NCI-H1092 (cell line): Measurements from ENCODE around the gene NOC3L.

Source experiments
- DNase-seq: peaks from one replicate; lab custom pipeline; 2025; lab: John Stamatoyannopoulos, UW

The NOC3L gene

DNA sequence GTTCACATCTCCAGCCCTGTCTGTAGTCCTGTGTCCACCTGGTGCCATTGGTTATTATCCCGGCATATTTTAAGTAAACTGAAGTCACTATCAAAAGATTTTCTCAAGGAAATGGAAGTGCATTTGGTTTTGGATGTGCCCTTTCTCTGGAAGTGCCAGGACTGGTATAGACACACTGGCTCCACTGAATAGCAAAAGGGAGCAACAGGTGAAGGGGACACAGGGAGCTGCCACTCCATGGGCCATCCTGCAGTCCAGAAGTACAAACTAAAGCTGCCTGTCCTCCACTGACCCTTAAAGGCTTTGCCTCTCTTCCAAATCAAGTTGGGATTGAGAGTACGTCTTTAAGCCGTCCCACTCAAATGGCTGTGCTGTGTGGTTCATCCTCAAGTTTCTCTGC, 62.7 kb downstream of the NOC3L start:
- DNase-seq: no peak

DNA sequence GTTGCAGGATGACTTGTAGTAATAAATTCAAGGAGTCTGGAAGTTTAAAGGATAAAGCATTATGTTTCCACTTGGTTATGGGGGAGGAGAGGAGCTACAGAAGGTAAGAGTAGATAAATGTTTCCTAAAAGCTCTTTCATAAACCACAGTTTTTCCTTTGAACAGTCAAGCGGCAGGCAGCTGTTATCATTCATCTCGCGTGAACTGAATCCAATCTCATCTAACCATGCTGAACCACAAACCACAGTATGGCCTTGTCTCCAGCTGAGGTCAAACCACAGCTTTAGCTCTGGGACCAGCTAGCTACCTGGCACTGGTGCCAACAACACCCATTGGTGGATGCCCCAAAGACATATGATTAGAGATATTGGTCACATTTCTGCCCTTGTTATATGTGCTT, 63.3 kb downstream of the NOC3L start:
- no peak for DNase-seq

- DNase-seq: no peak
Measured at GRCh38 chr10:94294168-94294567, 68.6 kb downstream of the NOC3L start.

DNA sequence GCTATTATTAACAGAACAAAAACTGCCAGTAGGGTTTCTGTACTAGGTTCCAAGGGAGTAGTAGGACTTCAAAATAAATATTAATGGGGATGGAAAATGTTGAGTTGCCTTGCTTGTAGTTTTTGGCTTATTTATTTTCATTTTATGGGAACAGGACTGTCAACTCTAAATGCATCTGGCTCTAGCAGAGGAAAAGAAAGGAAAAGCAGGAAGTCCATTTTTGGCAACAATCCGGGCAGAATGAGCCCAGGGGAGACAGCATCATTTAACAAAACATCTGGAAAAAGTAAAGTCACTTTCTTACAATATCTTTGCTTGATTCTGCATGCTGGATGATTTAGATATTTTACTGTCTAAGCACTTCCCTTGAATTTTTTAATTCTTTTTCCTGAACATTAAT, 69.4 kb downstream of the NOC3L start:
- DNase-seq: no peak

GRCh38 chr10:94292434-94293090, 70.2 kb downstream of the NOC3L start:
- DNase-seq: no peak

DNA sequence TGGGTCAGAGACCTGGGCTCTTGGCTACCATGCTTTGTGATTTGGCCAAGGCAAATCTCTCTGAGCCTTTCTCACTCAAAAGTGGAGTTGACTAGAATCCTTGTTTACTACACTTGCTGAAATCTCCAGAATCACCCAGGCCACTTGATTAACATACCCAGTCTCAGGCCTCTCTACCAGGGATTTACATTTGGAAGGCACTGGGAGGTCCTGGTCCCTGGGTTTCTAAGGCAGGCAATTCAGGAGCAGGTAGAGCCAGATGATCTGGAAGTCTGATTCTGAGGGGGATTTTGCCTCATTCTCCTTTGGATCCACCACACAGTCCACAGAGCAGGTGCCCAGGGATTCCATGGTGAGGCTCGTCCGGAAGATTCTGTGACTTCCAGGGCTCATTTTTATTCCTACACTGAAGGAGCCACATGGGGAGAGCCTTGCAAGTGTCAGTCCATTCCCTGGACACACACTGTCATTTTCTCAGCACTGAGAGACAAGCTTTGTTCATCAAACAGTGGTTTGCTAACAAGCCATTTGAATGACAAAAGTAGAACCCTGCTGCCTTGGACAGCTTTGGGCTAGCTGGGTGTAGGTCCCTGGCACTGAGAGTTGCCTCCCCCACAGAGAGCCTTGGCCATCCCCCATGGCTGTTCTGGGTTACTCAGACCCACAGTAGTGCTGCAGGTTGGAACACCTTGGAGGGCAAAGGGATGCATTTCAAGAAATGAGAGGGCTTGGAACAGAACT, 74.2 kb downstream of the NOC3L start:
- no peak for DNase-seq

DNA sequence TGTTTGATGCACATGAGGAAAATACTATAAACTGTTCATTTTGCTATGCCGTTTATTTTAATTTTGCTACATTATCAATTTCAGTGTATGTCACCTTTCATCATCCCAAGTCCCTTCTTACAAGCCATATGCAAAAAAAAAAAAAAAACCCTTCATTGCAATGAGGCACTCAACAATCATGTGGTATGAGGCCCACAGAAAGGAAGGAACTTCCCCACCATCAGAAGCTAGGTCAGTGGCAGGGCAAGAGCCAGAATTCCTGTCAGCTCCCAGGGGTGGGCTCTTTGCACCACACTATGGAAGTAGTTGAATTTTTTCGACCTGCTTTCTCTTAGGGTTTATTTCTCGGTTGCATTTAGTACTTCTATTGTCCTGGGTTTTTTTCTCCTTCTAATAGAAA, 75.4 kb downstream of the NOC3L start:
- no peak for DNase-seq

DNA sequence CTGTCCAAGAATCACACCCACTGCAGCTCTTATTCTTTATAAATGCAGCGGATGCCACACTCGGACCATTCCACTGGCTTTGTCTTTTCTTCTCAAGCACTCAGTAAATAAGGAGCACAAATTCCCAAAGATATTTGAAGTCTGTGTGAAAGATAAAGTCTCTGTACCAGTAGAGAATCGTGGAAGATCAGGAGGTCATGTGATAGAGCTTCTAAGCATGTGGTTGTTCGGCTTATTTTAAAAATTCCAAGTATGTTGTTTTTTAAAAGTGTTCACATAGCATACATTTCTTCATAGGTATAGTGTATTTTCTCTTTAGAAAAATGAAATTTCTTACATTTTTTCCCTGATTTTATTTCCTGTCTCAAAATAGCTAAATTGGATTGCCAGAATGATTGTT, 75.8 kb downstream of the NOC3L start:
- no peak for DNase-seq

DNA sequence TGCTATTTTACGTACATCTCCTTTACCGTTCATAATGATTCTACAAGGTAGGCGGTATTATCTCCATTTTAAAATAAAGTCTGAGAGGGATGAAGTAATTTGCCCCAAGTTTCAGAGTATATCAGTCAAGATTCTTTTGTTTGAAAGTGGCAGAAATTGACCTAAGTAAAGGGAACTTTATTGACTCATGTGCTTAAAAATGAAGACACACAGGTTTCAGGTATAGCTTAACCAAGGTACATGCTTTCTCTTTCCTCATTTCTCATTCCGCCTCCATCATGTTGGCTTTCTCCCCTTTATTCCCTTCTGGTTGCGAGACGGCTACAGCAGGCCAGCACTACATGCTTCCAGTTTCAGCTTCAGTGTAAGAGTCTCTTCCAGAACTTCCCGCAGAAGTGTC, 77.5 kb downstream of the NOC3L start:
- DNase-seq: no peak
